ENCODE data around the gene RAB36.

The RAB36 gene

GRCh38 chr22:23212061-23213021 is 67.1 kb downstream of the RAB36 start:
- no peak for FAIRE-seq

- no peak for FAIRE-seq
These were observed 67.8 kb downstream of the RAB36 start for GRCh38 chr22:23213022-23213555.

- no peak for FAIRE-seq
These were observed 68.5 kb downstream of the RAB36 start for GRCh38 chr22:23213581-23214334.
